Spinal cord (tissue), 10 donors: Measurements from ENCODE around the gene ZC3HAV1L. TPM values are rescaled to one million over a fixed set of nuclear protein-coding genes. Genes with fewer than 3 reads are reported as not detected.
A peak's percentile ranks its signal among the peaks of the same experiment; 100 is the strongest.
"Not testable (repeated sequence)": the region's sequence is repeated elsewhere in the genome, so short reads cannot be mapped to it uniquely, and the experiment has no call there.

Source experiments
- DNase-seq, 6 donors: peaks; one replicate each; pipeline versions ENCODE4 v3.0.0 to v3.0.0-alpha.2; 2013 to 2015; ENCODE audit warnings: low spot score in 6 of 6, low read depth in 4 of 6
- H3K27ac ChIP-seq: one replicate; pipeline ENCODE4 v1.5.1; 2013; ENCODE audit warnings: low read depth, low read length, control low read depth
- H3K27me3 ChIP-seq: one replicate; pipeline ENCODE4 v1.6.1; 2013; ENCODE audit warnings: low read length; ENCODE audit not compliant: control insufficient read depth, insufficient read depth
- H3K36me3 ChIP-seq: one replicate; pipeline ENCODE4 v1.6.1; 2013; ENCODE audit warnings: low read length; ENCODE audit not compliant: control insufficient read depth, insufficient read depth
- H3K4me1 ChIP-seq: one replicate; pipeline ENCODE4 v1.6.1; 2013; ENCODE audit warnings: low read length; ENCODE audit not compliant: control insufficient read depth, insufficient read depth
- H3K4me3 ChIP-seq: one replicate; pipeline ENCODE4 v1.5.1; 2013; ENCODE audit warnings: low read depth, low read length, control low read depth
- H3K9me3 ChIP-seq: one replicate; pipeline ENCODE4 v1.6.1; 2013; ENCODE audit warnings: low read length; ENCODE audit not compliant: control insufficient read depth, insufficient read depth
- WGBS: methylation state at CpG from one replicate; pipeline ENCODE4 v1.1.5; 2013; ENCODE audit warnings: missing lambda C conversion rate; ENCODE audit not compliant: insufficient coverage; 5-methylcytosine and 5-hydroxymethylcytosine counted together
- long read RNA-seq, 4 donors: transcript quantifications; one replicate each; lab custom pipeline, GENCODE V29; 2026
- polyA plus RNA-seq, 2 donors: library from polyadenylated mRNA; unstranded; fragments of 120-200 nt; gene quantifications; one replicate each; pipeline ENCODE4 v1.2.1, GENCODE V29; 2013; ENCODE audit not compliant: insufficient read length in 2 of 2
- total RNA-seq, 2 donors: library from RNA; depleted of rRNA in 1 of 2; stranded (reverse); fragments of 120-200 nt in 1 of 2; fragments of >200 nt in 1 of 2; gene quantifications; one replicate each; pipeline versions ENCODE4 v1.2.3 to v1.2.4, GENCODE V29; 2013 to 2014
- donor health status: healthy.

Gene ZC3HAV1L, protein sequence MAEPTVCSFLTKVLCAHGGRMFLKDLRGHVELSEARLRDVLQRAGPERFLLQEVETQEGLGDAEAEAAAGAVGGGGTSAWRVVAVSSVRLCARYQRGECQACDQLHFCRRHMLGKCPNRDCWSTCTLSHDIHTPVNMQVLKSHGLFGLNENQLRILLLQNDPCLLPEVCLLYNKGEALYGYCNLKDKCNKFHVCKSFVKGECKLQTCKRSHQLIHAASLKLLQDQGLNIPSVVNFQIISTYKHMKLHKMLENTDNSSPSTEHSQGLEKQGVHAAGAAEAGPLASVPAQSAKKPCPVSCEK
- total RNA-seq (10 to 100 TPM; 10.6 to 15.9 TPM), polyA plus RNA-seq (10 to 100 TPM in 1 of 2 donors, 1 to 10 TPM in 1; 6.9 to 10.4 TPM)
- long read RNA-seq, donor 1: 0 reads
- long read RNA-seq, donor 2: 0 reads
- long read RNA-seq, donor 3, partial matches to known transcripts: 6 of 6 reads
- long read RNA-seq, donor 3, other reads (novel, unspliced or antisense): 0 of 6 reads
- long read RNA-seq, donor 4: 0 reads

DNA sequence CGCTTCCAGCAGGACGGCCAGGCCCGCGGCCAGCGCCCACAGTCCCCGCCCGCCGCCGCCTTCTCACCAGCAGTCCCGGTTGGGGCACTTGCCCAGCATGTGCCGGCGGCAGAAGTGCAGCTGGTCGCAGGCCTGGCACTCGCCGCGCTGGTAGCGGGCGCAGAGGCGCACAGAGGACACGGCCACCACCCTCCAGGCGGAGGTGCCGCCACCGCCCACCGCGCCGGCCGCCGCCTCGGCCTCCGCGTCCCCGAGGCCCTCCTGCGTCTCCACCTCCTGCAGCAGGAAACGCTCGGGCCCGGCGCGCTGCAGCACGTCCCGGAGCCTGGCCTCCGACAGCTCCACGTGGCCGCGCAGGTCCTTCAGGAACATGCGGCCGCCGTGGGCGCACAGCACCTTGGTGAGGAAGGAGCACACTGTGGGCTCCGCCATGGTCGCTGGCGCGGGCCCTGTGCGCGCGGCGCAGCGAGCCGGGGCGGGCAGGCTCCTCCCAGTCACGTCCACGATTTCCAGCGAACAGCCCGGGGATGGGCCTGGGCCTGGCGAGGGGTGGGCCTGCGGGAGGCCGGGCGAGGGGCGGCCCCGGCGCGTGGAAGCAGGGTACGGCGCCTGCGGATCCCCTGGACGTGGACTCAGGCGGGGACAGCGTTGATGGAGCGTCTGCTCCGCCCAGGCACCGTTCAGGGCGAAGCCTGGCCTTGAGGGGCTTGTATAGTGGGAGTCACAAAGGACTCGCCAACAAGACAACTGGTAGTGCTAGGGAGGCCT lies at the start of gene ZC3HAV1L:
ZC3HAV1L (minus strand) TSS at position 457 of the 768 bp plus-strand sequence; CDS start at position 432, 25 bp downstream.
- WGBS: under 1% methylated on average over 82 of the region's 82 CpGs
- H3K4me1 ChIP-seq: peaks cover 18% of the 10 kb centered on the region
- no peaks in the 10 kb centered on the region for H3K9me3 ChIP-seq
- no peaks in the 10 kb centered on the region for H3K27me3 ChIP-seq
- H3K4me3 ChIP-seq: peak within 1 kb of the TSS; percentile 60
- peak; percentile 56 to 94 (median 68) for DNase-seq
- peak within 1 kb of the TSS; percentile 54 for H3K27ac ChIP-seq
- peaks cover 14% of the 10 kb centered on the region for H3K36me3 ChIP-seq

DNA sequence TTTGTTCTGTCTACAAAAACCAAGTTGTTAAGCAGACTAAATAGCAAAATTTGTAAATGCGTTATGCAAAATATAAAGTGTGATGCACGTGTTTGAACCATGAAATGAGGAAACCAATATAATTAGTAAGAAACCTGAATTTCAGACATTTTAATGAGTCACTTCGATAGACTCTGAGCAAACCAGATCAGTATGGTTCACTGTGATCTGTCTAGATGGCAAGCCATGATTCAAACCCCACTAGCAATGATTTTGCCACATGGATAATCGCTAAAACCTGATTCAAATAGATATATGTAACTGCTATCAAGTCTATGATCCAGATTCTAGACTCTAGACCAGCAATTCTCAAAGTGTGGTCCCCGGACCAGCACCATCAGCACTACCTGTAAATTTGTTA lies 48.9 kb upstream of the ZC3HAV1L start:
- no peak overlapping the region for H3K4me3 ChIP-seq
- H3K27me3 ChIP-seq: no peaks in the 10 kb centered on the region
- no peak for DNase-seq
- H3K4me1 ChIP-seq: no peaks in the 10 kb centered on the region
- H3K36me3 ChIP-seq: peaks cover 6% of the 10 kb centered on the region
- no peak overlapping the region for H3K27ac ChIP-seq
- H3K9me3 ChIP-seq: no peaks in the 10 kb centered on the region
- WGBS: 100% methylated on average over 1 of the region's 5 CpGs

DNA sequence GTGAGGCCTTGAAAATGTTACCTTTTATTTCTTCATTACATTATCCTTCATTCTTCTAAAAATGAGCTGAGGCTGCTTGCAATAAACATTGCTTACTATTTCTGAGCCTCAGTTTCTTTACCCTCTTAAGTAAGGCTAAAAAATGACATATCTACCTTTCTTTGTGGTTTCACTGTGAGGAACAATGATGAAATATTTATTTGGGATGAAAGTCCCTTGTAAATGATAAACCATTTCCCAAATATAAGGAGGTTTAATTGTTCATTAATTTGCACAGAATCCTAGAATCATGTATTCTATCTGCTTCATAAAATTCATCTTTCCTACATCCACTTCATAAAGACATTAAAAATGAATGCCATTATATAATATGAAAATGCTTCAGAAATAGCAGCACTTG lies 45.7 kb upstream of the ZC3HAV1L start:
- Histone ChIP-seq H3K9me3 (no peaks in the 10 kb centered on the region), H3K27ac (no peak overlapping the region), H3K4me3 (no peak overlapping the region), H3K4me1 (peaks cover 5% of the 10 kb centered on the region), H3K27me3 (no peaks in the 10 kb centered on the region), H3K36me3 (peaks cover 5% of the 10 kb centered on the region)
- DNase-seq: no peak

DNA sequence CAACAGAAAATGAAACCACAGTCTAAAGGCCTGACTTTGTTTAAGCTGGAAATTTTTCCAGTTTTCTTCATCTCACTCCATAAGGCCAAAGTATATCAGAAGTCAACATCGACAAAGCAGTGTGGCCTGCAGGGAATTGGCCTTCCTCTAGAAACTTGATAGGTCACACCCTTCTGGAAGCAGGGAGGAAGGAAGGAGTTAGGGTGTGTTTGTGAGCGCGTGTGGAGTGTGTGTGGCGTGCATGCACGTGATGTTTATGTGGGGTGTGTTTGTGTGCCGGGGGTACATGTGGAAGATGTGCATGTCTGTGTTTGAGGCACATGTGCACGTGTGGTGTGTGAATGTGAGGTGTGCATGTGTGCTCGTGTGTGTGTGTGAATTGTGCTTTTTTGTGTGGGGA lies 45.1 kb upstream of the ZC3HAV1L start:
- H3K9me3 ChIP-seq: no peaks in the 10 kb centered on the region
- peaks cover 5% of the 10 kb centered on the region for H3K36me3 ChIP-seq
- no peak overlapping the region for H3K27ac ChIP-seq
- 96% methylated on average over 7 of the region's 8 CpGs for WGBS
- peaks cover 5% of the 10 kb centered on the region for H3K4me1 ChIP-seq
- DNase-seq: no peak
- no peak overlapping the region for H3K4me3 ChIP-seq
- no peaks in the 10 kb centered on the region for H3K27me3 ChIP-seq

DNA sequence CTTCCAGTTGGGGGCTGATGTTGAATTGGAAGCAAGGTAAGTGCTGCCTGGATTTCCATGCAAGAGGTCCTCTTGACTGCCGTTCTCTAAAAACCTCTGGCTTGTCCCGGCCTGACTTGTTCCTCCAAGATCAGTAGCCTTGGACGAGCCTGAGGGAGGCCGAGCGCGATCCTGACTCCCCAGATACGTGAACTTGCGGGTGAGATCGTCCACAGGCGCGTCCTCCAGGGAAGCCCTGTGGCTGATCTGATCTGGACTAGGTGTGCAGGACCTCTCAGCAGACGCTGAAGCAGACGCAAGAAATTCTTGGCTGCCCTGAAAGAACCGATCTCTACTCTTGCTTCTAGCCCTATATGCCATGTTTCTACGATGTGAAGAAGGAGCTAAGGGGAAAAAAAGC lies 44.0 kb upstream of the ZC3HAV1L start:
- DNase-seq: no peak
- Histone ChIP-seq H3K4me3 (no peak overlapping the region), H3K9me3 (no peaks in the 10 kb centered on the region), H3K27me3 (no peaks in the 10 kb centered on the region), H3K27ac (no peak overlapping the region), H3K36me3 (peaks cover 5% of the 10 kb centered on the region), H3K4me1 (peaks cover 5% of the 10 kb centered on the region)
- WGBS: 98% methylated on average over 13 of the region's 15 CpGs

DNA sequence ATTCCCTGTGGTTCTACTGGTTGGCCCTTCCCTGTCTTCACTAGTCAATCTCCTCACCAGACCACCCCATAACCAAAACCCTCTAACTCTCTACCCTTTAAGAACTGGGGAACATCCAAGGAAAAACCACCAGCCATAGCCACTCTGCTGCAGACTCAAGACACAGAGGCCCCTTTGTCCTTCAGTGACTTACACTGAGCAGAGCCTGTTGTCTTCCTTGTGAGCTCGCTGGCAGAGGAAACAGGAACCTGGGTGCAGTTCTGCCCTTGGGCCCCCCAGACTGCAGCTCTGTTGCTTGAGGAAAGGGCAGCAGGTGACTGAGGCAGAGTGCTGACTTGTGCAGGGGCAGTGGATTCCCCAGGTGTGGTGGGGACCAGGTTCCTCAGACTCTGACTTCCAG lies 43.1 kb upstream of the ZC3HAV1L start:
- Histone ChIP-seq H3K9me3 (no peaks in the 10 kb centered on the region), H3K4me3 (no peak overlapping the region), H3K36me3 (peaks cover 5% of the 10 kb centered on the region), H3K27me3 (no peaks in the 10 kb centered on the region), H3K27ac (no peak overlapping the region), H3K4me1 (peaks cover 5% of the 10 kb centered on the region)
- WGBS: 63% methylated on average over 1 of the region's 1 CpG
- peak in 2 of 6 donors; percentile 13 to 42 for DNase-seq

DNA sequence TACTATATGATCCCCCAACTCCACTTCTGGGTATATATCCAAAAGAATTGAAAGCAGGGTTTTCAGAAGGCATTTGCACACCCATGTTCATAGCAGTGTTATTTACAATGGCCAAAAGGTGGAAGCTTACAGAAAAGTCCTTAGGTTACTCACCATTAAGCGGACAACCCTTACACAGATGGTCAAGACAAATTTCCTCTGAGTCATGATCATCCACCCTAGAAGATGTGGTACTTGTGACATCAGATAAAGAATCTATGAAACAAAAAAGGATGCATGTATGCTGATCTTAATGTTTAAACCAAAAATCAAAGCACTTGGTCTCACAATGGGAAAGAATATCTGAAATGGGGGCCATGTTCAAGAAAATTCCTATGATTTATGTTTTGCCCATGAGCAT lies 42.6 kb upstream of the ZC3HAV1L start:
- Histone ChIP-seq H3K4me3 (no peak overlapping the region), H3K27me3 (no peaks in the 10 kb centered on the region), H3K27ac (no peak overlapping the region), H3K36me3 (peaks cover 5% of the 10 kb centered on the region), H3K9me3 (no peaks in the 10 kb centered on the region), H3K4me1 (peaks cover 5% of the 10 kb centered on the region)
- no CpG with 5 or more reads among the region's 1 CpG for WGBS
- DNase-seq: no peak

DNA sequence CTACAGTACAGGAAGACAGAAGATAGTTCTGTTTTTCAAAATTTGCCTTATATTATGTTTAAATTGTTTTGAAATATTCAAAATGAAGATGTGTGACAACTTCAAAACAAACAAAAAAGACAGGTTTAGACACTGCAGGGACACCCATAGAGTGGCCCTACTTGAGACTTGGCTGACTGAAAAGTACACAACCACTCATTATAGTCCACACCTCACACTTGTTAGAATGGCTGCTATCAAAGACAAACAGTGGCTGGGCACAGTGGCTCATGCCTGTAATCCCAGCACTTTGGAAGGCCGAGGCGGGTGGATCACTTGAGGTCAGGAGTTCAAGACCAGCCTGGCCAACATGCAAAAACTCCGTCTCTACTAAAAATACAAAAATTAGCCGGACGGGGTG lies 41.9 kb upstream of the ZC3HAV1L start:
- not testable (repeated sequence) for H3K4me3 ChIP-seq, H3K4me1 ChIP-seq, H3K27me3 ChIP-seq, H3K9me3 ChIP-seq, H3K27ac ChIP-seq, DNase-seq, H3K36me3 ChIP-seq
- WGBS: 94% methylated on average over 5 of the region's 5 CpGs

DNA sequence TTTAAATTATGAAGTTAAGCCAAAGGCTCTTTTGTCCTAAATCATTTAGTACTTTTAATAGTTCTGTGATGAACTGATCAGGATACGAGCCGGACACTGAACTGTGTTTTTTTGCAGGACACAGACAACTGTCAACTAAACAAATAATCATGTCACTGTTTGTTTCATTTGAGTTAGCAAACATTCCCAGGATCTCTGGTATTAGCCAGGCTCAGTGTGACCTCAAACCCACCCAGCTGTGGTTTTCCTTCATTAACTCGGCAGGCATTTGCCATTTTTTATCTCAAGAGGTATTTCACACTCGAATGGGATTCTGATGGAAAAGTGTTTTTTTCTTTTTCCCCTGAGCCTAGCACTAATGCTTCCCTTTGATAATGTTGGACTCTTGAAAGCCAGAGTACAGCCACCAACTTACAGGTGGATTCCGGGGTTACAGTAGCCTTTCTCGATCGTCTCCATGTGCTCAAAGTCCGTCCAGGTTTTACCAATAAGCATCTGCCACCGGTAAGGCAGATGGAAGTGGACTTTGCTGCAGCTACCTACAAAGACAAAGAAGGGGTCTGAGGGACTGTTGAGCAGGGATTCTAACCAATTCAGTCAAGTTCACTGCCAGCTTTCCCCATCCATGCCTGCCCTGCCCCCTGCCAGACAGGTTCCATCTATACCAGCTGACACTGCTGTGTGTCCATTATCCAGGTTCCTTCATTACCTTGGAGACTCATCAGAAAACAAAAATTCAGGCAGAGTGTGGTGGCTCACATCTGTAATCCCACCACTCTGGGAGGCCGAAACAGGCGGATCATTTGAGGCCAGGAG lies 40.2 kb upstream of the ZC3HAV1L start:
- peaks cover 5% of the 10 kb centered on the region for H3K36me3 ChIP-seq
- no peak overlapping the region for H3K4me3 ChIP-seq
- H3K27me3 ChIP-seq: no peaks in the 10 kb centered on the region
- H3K9me3 ChIP-seq: no peaks in the 10 kb centered on the region
- peaks cover 5% of the 10 kb centered on the region for H3K4me1 ChIP-seq
- WGBS: 83% methylated on average over 5 of the region's 11 CpGs
- DNase-seq: no peak
- H3K27ac ChIP-seq: no peak overlapping the region
